GM21576 (cell line): Measurements from ENCODE around the gene DIRAS3.
"Not testable (repeated sequence)": the region's sequence is repeated elsewhere in the genome, so short reads cannot be mapped to it uniquely, and the experiment has no call there.

Source experiments
- ATAC-seq: cut with Tn5 transposase; IDR thresholded peaks from one replicate; pipeline ENCODE4 v1.9.1; 2021; ENCODE audit warnings: mild to moderate bottlenecking, moderate library complexity; ENCODE audit not compliant: unreplicated experiment

DIRAS3 gene, protein sequence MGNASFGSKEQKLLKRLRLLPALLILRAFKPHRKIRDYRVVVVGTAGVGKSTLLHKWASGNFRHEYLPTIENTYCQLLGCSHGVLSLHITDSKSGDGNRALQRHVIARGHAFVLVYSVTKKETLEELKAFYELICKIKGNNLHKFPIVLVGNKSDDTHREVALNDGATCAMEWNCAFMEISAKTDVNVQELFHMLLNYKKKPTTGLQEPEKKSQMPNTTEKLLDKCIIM

DNA sequence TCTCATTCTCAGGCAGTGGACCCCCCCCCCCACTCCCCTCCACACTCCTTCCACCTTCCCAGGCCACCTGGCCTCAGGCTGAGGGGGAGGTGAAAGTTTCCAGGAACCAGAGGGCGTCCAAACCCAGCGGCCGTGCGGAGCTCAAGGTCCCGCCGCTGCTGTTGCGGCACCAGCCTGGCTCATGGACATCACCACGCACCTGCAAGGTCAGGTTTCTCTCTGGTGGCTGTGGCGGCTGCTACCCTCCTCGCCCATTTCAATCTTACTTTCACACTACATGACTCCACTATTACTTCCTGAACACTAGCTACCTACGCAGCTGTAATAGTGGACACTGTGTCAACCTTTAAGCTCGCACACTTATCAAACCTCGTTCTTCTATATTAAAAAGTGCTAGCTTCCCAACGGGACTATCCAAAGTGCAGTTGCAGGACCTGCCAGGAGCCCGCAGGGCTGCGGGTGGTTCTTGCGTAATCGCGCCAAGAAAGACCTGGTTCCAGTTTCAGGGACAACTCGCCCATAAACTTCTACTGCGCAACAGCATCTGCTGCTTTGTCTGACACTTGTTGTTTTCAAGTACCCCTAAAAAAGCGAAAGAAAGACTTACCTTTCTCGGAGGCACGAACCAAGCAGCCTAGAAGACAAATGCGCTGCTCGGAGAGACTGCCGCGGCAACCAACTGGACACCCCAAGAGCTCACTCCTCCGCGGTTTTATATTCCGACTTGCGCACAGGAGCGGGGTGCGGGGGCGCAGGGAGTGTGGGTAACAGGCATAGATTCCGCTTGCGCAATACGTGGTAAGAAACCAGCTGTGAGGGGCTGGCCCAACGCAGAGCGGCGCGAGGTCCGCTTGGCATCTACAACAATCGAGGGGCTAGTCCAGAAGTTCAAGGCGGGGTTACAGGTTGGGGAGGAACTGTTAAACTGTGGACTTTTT lies at the start of gene DIRAS3:
Gene DIRAS3, minus strand, starts transcription at position 687 of the 938 bp plus-strand sequence. CDS start 3,330 bp downstream, outside the sequence.
- ATAC-seq = no peak

DNA sequence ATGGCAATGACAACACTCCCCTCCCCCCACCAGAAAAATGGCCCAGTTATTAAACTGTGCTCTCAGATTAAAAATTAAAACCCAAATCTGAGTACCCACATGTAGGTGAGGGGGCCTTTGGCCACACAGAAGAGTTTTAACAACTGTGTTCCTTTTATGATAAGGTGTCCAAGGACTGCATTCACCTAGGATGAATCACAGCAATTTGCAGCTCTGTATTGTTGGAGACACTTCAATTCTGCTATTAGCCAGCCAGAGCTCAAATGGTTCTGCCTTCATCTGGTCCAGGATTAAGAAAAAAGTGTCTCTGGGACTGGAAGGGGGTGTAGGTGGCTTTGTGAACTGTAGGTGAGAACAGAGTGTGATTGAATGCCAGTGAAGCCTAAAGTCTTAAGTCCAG lies 43.3 kb upstream of the DIRAS3 start:
- ATAC-seq = no peak

DNA sequence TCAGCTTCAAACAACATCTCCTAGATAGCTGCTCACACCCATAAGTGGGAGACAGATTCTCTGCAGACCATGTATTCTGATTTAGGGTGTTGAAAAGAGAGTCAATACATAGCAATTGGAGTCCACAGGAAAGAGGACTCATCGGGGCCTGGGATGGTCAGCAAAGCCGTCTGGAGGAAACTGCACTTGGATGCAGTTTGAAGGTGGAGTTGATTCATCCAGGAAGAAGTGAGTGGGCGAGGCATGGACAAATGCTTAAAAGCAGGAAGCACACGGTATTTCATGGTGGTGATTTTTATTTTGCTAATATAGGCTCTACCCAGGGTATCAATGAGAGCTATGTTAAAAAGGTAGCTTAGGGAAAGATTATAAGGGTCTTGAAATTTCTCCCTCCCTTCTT lies 36.8 kb upstream of the DIRAS3 start:
- ATAC-seq = no peak

DNA sequence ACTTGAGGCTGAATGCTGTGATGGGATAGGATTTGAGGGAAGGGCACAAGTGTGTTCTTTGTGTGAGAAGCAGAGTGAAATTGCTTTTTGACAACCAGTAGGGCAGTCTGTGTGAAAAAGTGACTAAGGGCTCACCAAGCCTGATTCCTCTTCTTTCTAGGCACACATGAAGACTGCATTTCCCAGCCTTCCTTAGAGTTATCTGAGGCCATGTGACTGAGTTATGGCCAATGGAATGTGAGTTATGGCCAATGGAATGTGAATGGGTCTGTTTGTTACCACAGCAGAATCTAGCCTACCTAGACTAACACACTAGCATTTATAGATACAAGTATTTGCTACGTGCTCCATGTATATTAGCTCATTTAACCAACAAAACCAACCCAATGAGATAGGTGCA lies 35.3 kb upstream of the DIRAS3 start:
- ATAC-seq = no peak

DNA sequence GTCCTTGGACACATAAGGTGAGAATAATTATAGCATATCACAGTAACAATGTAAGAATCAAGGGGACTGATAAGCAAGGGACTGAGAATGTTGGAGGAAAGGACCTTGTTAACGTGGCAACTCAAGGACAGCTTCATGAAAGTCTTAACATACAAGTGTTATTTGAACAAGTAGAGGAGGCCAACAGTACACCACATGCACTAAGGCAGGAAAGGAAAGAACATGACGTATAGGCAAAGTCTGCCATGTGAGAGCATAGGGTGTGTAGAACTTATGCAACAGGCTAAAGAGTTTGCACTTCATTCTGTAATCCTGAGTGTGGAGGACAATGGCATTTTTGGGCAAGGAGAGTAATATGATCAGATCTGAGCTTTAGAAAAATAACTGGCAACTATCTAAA lies 33.3 kb upstream of the DIRAS3 start:
- ATAC-seq = no peak

DNA sequence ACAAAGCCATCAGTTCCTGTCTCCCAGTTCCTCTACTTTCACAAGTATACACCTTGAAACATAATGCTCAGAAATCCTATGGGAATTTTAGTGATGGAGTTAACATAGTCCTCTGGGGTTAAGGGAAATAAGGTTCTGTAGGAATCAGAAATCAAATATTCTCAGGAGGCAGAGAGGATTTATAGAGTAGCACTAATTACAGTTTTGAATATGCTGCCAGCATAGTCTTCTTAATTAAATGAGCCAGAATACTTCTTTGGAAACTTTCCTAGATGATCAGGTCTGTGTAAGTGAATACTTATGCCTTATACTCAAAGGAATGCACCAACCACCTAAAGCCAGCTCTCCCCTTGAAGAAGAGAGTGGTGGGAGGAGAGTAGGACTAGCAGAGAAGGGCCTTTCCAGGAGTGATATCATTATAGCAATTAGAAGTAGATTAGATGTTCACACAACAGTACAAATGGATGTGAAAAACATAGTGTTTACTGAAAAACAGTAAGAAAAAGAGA lies 31.4 kb upstream of the DIRAS3 start:
- ATAC-seq = no peak

DNA sequence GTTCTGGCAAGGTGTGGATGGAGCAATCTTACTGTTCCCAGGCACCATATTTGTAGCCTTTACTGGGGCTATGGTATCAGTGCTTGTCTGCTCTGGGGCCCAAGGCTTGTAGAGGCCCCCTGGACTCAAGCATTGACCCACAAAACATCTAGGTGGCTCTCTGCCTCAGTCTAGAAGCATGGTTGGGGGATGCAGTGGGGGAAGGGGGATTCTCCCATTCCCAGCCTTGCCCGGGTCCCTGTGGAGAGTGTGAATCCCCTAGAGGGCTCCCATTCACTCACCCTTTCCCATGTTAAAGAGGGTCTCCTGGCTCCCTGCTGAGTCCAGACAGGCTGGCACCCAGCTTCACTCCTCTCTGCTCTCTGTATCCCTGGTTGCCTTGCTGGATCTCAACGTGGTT lies 28.2 kb upstream of the DIRAS3 start:
- ATAC-seq = no peak

DNA sequence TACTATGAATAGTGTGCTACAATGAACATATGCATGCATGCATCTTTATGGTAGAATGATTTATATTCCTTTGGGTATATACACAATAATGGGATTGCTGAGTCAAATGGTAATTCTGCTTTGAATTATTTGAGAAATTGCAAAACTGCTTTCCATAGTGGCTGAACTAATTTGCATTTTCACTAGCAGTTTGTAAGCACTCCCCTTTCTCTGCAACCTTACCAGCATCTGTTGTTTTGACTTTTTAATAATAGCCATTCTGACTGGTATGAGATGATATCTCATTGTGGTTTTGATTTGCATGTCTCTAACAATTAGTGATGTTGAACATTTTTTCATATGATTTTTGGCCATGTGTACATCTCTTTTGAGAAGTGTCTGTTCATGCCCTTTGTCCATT lies 24.0 kb upstream of the DIRAS3 start:
- ATAC-seq = no peak

DNA sequence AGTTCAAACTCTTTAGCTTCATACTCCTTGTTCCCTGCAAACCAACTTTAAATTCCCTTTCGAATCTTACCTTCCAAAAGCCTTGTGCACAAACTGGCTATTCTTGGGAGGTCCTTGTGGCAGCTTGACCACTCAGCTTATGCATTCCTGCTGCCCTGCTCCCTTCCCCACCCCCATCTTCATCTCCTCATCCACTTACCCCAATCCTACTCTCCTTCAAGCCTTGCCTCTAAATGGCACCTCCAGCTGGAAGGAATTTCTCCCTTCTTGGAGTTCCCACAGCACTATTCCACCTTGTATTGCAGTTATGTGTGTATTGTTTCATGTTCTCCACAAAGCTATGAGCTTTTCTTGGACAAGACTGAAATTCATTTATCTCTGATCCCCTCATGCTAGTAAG lies 15.3 kb upstream of the DIRAS3 start:
- ATAC-seq = no peak

DNA sequence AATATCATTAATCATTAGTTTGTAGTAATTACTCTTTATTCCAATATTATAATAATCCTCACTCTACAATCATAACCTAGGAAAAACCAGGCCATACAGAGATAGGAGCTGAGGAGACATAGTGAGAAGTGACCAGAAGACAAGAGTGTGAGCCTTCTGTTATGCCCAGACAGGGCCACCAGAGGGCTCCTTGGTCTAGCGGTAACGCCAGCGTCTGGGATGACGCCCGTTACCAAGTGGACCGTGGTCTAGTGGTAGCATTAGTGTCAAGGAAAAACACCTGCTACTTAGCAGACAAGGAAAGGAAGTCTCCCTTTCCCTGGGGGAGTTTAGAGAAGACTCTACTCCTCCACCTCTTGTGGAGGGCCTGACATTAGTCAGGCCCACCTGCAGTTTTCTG lies 7.6 kb upstream of the DIRAS3 start:
- ATAC-seq = not testable (repeated sequence)

DNA sequence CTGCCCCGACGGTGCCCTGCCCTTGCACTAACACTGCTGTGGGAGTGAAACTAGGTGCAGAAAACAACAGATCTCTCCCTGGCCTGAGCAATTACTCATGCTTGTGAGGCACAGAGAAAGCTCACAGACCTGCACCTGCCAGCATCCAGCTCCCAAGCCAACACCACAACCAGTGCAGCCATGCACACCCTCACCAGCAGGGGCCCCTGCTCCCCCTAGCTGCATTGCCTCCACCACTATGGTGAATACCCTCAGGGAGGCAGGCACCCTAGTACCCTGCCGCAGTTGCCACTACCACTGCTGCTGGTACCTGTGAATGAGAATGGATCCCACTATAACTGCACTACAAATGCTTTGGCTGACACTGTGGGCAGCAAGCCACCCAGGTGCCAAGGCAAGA lies 7.1 kb upstream of the DIRAS3 start:
- ATAC-seq = no peak

DNA sequence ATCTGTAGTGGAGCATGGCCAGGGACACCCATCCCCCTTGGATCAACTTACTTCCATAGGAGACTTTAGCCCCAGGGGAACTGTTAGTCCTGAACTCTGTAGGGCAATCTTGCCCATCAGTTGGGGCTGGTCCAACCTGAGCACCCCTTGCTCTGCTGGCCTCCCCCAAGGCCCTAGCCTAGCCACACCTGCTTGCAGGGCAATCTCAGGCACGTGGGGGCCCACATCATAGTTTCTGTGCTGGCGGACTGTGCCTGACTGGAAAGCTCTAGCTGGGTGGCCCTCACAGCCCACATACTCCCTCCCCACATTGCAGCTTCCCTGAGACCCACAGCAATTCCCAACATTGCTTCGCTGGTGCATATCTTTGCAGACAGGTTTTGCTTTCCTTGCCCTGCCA lies 6.6 kb upstream of the DIRAS3 start:
- no peak for ATAC-seq

DNA sequence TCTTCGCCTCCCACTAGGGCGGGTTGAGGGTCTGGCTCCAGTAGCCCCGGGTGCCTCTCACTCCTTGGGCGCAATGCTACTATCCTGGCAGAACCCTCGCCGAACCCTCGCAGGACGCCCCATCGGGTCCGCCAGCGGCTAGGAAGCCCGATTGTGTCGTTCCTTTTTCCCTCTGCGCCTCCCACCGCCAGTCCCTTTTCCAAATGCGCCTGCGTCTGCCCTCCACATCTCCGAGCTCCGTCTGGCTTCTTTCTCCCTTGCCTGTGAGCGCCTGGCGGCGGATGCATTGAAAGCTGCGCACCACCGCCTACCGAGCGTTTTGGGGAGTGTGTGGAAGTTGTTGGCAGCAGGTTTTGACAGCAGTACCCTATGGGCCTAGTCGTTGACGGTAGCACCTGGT lies 1.0 kb upstream of the DIRAS3 start:
- no peak for ATAC-seq

DNA sequence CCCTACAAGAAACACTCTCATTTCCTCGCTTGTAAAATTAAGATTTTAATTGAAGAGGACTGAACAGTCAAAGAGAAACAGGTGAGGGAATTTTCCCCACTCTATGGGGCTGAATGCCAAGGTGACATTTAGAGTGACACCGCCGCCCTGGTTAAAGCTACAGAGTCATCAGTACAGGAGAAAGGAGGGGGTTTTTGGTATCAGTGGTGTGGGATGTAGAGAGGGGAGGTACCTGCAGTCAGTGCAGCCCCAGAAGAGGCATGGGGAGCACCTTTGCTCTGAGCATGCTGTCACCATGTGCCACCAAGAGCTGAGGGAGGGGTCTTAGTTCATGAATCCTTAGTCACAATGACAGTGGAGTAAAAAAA lies 2.8 kb downstream of the DIRAS3 start:
- no peak for ATAC-seq

DNA sequence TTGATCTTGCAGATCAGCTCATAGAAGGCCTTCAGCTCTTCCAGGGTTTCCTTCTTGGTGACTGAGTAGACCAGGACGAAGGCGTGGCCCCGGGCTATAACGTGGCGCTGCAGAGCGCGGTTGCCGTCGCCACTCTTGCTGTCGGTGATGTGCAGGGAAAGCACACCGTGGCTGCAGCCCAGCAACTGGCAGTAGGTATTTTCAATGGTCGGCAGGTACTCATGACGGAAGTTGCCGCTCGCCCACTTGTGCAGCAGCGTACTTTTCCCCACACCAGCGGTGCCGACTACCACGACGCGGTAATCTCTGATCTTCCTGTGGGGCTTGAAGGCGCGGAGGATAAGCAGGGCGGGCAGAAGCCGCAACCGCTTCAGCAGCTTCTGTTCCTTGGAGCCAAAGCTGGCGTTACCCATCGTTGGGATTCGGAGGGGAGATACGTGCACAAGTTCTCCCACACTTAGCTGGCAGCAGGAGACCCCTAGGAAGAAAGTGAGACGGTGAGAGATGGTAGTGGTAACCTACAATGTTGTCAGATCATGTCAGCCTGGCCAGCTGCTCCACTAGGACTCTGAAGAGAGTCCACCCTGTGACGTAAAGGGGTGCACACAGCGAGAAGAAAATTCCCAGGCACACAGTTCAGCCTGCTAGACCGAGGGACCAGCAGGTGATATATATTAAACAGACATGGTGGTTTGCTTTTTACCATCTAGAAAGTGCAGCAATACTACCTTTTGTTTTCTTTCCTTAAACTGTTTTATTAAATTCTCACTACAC lies 3.4 kb downstream of the DIRAS3 start:
- no peak for ATAC-seq

DNA sequence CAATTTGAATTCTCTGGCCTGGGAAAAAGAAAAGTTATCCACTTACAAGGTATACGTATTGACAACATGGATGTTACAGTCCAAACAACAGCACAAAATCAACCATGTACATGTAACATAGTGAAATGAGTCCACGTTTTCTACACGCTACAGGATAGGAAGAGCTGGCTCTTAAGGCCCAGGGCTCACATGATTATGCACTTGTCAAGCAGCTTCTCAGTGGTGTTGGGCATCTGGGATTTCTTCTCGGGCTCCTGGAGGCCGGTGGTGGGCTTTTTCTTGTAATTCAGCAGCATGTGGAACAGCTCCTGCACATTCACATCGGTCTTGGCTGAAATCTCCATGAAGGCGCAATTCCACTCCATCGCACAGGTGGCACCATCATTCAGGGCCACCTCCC lies 4.0 kb downstream of the DIRAS3 start:
- ATAC-seq = no peak

DNA sequence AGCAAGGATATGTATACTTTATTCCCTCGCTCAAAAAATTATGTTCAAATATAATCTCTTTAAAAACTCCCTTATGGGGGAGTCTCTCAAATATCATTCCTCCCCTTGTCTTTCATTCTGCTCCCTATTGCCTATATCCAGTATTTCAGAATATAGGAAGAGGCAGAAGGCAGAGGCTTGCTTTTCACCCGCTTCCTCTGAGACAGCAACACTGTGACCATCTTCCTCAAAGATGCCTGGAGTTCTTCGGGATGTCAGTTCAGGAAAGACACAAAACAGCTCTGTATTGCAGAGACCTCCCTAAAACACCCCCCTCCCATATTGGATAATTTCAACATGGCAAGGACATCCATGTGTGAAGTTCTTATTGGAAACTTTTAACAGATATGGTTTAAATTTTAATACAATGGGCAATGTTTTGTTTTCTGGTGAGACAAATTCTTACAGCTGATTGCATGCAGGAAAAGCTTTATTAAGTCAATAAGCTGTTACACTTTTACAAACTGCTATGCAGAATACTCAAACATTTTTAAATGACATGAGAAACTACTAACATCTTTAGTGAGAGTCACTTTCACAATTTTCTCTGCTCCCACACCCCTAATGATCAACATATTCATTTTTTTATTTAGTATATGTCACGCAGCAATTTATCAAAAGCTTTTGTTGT lies 4.8 kb downstream of the DIRAS3 start:
- no peak for ATAC-seq

DNA sequence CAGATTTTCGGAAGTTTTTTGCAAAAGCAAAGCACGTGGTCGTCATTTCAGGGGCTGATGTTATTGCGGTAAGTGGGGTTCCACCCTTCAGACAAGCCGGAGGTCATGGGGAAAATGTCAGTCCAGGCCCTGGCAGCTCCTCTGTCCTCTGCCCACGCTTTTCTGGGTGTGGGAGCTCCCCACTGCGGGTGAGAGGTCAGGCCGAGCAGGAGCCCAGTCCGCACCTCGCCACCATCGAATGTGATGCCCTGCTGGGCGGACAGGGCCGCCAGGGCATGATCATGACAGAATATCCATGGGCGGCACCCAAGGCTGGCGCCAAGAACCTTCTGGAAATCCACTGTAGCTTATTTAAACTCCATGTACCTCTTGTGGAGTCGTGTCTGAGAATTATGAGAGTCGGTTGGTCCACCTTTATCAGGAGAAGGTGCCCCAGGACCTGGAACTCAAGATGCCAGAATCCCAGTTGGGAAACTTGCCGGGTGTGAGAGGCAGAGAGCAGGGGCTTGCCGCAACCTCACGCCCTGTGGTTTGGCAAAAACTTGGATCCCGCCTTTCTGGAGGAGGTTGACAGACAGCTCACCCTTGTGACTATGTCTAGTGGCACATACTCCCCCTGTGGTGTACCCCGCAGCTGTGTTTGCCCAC lies 6.9 kb downstream of the DIRAS3 start:
- ATAC-seq = no peak

DNA sequence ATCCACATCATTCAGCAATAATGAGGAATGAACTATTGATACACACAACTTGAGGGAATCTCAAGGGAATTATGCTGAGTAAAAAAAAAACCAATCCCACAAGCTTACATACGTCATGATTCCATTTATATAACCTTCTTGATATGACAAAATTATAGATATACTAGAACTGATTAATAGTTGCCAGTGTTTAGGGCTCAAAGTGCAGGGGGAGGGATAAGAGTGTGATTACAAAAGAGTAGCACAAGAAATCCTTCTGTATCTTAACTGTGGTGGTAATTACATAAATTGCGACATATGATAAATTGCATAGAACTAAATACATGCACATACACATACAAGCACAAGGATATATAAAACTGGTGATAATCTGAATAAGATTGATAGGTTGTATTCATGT lies 13.5 kb downstream of the DIRAS3 start:
- no peak for ATAC-seq

DNA sequence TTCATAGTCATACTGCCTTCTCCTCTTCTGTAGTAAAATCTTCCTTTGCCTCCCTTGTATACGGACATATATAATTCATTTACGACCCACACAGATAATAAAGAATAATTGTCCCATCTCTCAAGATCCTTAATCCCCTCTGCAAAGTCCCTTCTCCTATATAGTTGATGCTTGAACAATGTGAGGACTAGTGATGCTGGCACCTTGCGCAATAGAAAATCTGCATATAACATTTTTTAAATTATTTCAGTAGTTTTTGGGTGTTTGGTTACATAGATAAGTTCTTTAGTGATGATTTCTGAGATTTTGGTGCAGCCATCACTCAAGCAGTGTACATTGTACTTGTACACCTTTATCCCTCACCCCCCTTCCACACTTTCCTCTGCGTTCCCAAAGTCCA lies 21.0 kb downstream of the DIRAS3 start:
- ATAC-seq = no peak
